Ovary (tissue), 3 donors: ENCODE data around the gene ZNF511.

Source experiments
- CTCF ChIP-seq, 3 donors: fragments of 450-650 bp in 2 of 3; fragments of 200-600 bp in 1 of 3; IDR thresholded peaks; one replicate each; pipeline versions ENCODE4 v1.5.1 to v1.8.0; 2016 to 2022; ENCODE audit warnings: antibody characterized with exemption in 3 of 3, mild to moderate bottlenecking in 1 of 3
- EP300 ChIP-seq: sonication (generic); formaldehyde crosslinking; IDR thresholded peaks from one replicate; pipeline ENCODE4 v1.6.1; 2017; ENCODE audit warnings: antibody characterized with exemption
- POLR2A ChIP-seq: fragments of 450-650 bp; IDR thresholded peaks from one replicate; pipeline ENCODE4 v1.6.1; 2017; ENCODE audit warnings: antibody characterized with exemption, mild to moderate bottlenecking, moderate library complexity
- donor health status: DM: no; HTN: no; CAD: no.

- no peak for TF ChIP-seq EP300
- TF ChIP-seq CTCF (IDR thresholded peaks at IDR 0.05), result no peak
- TF ChIP-seq POLR2A, result no peak
Measured at GRCh38 chr10:133353988-133354605, 45.4 kb downstream of the ZNF511 start.
